ENCODE measurements around the gene LIMS2.

Gene LIMS2

GRCh38 chr2:127604986-127605385, 70.3 kb downstream of the LIMS2 start:
- H3K4me3 ChIP-seq (ENCODE audit: low read depth, low read length) = no peak overlapping the region

GRCh38 chr2:127599211-127599610, 76.1 kb downstream of the LIMS2 start:
- no peak for DNase-seq (ENCODE audit: low read depth)
- no peak overlapping the region for H3K4me3 ChIP-seq (ENCODE audit: low read depth, low read length)
- TF ChIP-seq CTCF (IDR thresholded peaks at IDR 0.05; ENCODE audit: low read depth, low read length, missing control alignments) = no peak

More at GRCh38 chr2:127604986-127605385, 70.3 kb downstream of the LIMS2 start:
- TF ChIP-seq CTCF (IDR thresholded peaks at IDR 0.05; ENCODE audit: low read depth, low read length, missing control alignments) = no peak
- DNase-seq (ENCODE audit: low read depth) = no peak

- no peak overlapping the region for H3K4me3 ChIP-seq (ENCODE audit: low read depth, low read length)
- DNase-seq (ENCODE audit: low read depth) = no peak
- no peak for TF ChIP-seq CTCF (IDR thresholded peaks at IDR 0.05; ENCODE audit: low read depth, low read length, missing control alignments)
These were observed 76.6 kb downstream of the LIMS2 start for GRCh38 chr2:127598711-127599110.

GRCh38 chr2:127597984-127598380, 77.3 kb downstream of the LIMS2 start:
- no peak for TF ChIP-seq CTCF (IDR thresholded peaks at IDR 0.05; ENCODE audit: low read depth, low read length, missing control alignments)
- DNase-seq (ENCODE audit: low read depth) = no peak
- no peak overlapping the region for H3K4me3 ChIP-seq (ENCODE audit: low read depth, low read length)

- TF ChIP-seq CTCF (IDR thresholded peaks at IDR 0.05; ENCODE audit: low read depth, low read length, missing control alignments) = no peak
- H3K4me3 ChIP-seq (ENCODE audit: low read depth, low read length) = no peak overlapping the region
- DNase-seq (ENCODE audit: low read depth) = no peak
These were observed 78.0 kb downstream of the LIMS2 start for GRCh38 chr2:127597046-127597983.

- DNase-seq (ENCODE audit: low read depth) = no peak
- TF ChIP-seq CTCF (IDR thresholded peaks at IDR 0.05; ENCODE audit: low read depth, low read length, missing control alignments) = no peak
- no peak overlapping the region for H3K4me3 ChIP-seq (ENCODE audit: low read depth, low read length)
These were observed 78.9 kb downstream of the LIMS2 start for GRCh38 chr2:127596311-127597045.
